NCI-H1436 (cell line): Measurements from ENCODE around the gene CBFA2T3.

Experiments used
- DNase-seq: peaks from one replicate; lab custom pipeline; 2025; lab: John Stamatoyannopoulos, UW

The CBFA2T3 gene

GRCh38 chr16:88976366-88977017 is 515 bp downstream of the CBFA2T3 start:
- DNase-seq: no peak

DNA sequence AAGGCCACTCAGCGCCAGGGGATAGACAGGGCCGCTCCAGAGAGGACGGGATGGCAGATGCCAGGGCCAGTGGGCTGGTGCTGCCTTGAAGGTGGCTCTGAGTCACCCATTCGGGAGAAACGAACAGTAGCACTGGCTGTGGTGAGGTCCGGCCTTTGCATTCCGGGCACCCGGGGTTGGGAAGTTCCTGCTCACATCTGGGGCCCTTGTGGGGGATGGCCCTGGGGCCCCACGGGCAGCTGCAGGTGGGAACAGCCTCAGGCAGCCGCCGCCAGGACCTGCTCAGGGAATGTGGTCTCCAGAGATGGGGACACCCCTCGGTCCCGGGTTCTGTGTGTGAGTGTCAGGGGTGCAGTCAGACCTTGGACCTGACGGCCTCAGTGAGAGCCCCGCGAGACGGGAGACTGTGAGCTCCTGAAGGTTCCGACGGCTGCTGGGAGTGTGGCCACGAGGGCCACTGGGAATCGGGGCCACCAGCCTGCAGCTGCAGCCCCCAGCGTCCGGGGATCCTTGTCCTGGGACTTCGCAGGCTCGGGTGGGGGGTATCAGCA is 1.4 kb downstream of the CBFA2T3 start:
- no peak for DNase-seq

GRCh38 chr16:88974916-88975215 is 2.1 kb downstream of the CBFA2T3 start:
- no peak for DNase-seq

GRCh38 chr16:88974080-88974915 is 2.7 kb downstream of the CBFA2T3 start:
- no peak for DNase-seq

DNA sequence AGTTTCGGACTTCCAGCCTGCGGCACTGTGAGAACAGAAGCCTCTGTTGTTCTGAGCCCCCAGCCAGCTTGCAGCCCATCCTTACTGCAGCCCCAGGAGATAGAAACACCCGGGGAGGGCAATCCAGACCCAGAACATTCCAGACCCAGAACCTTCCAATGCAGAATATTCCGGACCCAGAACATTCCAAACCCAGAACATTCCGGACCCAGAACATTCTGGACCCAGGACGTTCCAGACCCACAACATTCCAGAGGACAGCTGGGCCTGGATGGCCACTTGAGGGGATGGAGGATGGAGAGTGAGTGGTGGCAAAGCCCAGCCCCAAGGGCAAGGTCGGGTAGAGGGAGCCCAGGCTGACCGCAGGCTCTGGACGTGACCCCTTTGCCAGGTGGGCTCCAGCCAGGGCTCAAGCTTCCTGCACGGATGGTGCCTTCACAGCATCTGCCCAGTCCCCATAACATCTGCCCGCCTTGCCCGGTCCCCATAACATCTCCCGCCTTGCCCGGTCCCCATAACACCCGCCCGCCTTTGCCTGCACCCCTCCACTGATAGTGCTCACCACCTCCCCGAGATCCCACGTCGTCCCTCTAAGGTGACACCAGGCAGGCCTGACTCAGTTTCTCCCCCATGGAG is 3.5 kb downstream of the CBFA2T3 start:
- DNase-seq: no peak

DNA sequence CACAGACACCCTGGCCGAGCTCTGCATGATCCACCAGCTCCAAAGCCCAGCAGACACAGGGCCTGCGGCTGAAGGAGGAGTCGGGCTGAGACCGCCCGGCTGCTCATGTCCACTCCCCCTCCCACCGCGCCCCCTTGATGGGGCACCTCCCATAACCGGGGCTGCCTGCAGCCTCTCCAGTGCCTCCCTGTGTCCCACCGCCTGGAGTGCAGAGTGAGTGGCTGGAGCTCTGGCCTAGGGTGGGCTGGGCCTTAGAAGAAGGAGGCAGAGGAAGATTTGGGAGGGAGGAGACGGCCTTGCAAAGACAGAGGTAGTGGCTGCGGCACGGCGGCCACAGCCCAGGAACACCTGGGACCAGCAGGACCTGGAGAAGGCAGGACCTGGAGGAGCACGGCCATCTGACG is 4.0 kb downstream of the CBFA2T3 start:
- no peak for DNase-seq

GRCh38 chr16:88972349-88972748 is 4.7 kb downstream of the CBFA2T3 start:
- no peak for DNase-seq

DNA sequence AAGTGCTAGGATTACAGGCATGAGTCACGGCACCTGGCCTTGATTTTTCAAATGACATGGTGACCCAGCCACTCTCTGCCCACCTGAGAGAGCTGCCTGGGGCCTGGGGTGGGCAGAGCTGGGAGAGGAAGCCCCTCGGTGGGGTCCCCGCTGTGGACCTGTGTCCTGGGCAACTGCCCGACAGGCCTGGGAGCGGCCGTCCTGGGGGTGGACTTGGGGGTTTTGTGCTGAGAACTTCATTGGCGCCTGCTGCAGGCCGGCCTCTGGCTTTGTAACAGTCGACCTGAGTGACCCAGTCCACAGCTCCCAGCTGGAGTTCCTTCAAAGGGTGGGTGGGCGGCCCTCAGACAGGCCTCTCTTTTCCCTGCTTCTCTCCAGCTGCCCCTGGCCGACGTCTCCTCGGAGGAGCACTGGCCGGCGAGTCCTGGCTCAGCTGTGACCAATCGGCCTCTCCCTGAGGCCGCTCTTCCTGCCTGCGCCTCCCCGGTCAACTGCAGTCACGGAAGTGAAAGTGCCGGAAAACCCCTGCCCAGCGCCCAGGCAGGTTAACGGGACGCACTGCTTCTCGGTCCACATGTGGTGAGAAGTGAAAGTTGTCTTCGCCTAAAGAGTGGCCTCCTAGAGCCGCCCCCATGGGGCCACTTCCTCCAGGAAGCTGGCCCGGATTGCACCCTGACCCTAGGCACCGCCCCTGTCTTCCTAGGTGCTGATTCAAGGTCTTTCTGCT is 5.5 kb downstream of the CBFA2T3 start:
- DNase-seq: no peak

GRCh38 chr16:88970539-88971065 is 6.4 kb downstream of the CBFA2T3 start:
- no peak for DNase-seq

- no peak for DNase-seq
These were observed 7.0 kb downstream of the CBFA2T3 start for GRCh38 chr16:88970050-88970449.

DNA sequence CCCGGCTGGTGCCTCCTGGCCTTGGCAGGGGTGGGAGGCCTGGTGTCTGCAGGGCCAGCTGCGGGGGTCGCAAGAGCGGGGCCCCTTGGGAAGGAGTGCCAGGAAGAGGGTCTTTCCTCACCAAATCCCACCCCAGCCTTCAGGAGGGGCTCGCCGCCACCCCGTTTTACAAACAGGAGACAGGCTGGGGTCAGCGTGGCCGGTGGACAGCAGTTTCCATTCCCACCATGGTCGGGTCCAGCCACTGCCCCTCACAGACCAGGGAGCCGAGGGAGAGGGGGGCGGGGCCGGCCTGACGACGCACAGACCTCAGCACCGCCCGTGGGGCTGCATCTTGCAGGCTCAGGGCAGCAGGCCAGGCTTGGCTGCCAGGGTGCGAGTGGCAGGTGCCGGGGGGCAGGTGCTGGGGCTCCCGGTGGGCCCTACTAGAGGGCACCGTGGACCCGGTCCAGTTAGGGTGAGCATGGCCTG is 7.6 kb downstream of the CBFA2T3 start:
- no peak for DNase-seq

- no peak for DNase-seq
These were observed 8.3 kb downstream of the CBFA2T3 start for GRCh38 chr16:88968589-88969280.

DNA sequence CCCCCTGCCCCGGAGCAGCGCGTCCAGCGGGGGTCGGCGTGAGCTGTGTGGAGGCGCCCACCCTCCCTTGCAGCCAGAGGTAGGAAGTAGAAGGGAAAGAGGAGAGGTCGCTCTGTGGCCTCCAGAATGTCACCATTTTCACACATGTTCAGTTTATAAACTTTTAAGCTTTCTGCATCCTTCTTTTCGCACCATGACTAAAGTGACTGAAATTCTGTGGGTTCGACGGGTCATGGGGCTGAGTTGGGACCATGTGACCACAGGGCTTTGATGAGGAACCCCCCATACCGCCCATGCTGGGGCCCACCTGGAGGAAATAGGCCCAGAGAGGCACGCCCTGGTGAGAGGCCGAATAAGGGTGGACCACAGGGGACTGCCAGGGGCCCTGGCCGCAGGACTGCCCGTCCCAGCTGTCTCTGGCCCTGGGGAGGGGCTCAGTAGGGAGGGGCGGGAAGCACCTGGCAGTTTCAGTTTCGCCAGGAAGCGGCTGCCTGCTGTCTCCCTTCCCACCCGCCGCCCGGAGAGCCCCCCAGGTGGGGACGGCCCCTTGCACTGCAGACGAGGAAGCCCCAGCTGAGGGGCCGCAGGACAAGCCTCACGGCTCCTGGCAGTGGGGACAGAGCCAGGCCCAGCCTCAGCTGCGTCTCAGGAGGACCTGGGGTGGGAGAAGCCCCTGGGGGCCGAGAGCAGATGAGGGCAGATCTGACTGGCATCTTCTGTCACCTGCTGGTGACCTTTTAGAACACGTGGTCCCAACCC is 9.0 kb downstream of the CBFA2T3 start:
- DNase-seq: no peak

GRCh38 chr16:88966986-88967829 is 9.8 kb downstream of the CBFA2T3 start:
- DNase-seq: no peak

DNA sequence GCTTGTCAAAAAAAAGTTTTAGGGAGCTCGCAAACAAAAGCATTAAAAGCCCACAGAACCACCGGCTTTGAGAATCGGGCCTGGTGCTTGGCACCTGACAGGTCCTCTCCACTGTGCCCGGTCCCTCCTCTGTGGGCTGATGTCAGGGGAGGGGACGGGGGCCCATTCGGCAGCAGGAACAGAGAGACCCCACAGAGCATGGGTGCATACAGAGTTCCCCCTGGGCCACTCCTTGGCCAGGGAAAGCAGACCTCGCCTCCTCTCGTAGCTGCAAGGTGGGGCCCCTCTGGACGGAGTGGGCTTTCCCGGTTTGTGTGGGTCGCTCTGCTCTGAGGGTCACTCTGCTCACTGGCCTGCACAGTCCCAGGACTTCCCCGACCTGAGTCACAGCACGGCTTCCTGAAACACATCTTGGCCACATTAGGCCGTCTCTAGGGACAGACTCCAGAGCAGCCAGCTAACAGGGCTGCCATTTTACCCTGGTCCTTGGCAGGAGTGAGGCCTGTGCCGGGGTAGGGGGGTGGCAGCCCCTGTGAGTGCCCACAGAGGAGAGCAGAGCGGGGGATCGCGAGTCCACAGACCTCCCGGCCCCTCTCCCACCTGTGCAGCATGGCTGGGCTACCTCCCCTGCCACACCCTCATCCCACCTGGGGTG is 11.1 kb downstream of the CBFA2T3 start:
- DNase-seq: no peak

DNA sequence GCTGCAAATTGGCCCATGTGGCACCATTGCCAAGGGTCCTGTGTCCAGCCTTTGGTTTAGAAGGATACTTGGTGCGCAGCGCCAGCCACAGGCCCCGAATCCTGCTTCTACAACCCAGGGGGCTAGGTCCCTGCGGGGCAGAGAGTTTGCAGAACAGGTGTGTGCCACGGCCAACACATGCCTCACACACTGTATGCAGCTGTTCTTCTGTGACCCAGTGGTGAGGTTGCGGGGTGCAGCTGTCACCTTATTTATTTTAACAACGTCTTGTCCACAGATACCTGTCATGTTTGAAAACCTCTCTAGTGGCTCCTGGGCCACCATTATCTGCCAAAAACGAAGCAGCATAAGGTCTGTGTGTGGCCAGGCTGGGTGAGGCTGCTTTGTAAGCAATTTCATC is 11.6 kb downstream of the CBFA2T3 start:
- no peak for DNase-seq

GRCh38 chr16:88964636-88965035 is 12.4 kb downstream of the CBFA2T3 start:
- no peak for DNase-seq

DNA sequence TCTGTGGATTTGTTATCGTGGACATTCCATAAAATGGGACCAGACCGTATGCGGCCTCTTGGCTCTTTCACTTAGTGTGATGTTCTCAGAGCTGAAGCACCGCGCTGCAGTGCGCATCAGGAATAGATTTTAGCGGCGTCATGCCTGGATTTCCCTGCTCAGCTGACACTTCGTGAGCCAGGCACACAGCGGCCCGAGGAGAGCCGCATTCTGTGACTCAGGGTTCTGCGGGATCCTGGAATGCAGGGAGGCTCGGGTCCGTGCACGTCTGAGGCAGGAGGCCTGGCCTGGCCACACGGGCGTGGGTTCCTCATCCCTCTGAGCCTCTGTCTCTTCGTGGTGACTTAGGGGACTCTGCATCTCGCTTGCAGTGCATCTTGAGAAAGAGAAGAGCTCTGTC is 13.4 kb downstream of the CBFA2T3 start:
- DNase-seq: no peak
